PC-9 (cell line): ENCODE results near the gene SULT4A1.

Source experiments
- CTCF ChIP-seq: fragments of 200-600 bp; sonication (generic); conservative IDR thresholded peaks from 2 replicates; pipeline ENCODE4 v1.6.1; 2017; ENCODE audit warnings: mixed run types, antibody characterized with exemption, mild to moderate bottlenecking, moderate library complexity
- EZH2 ChIP-seq: fragments of 200-600 bp; sonication (generic); IDR thresholded peaks from 2 replicates; pipeline ENCODE4 v1.8.0; 2017; ENCODE audit warnings: antibody characterized with exemption, low read depth

GRCh38 chr22:43802897-43803495 lies 59.3 kb downstream of the SULT4A1 start:
- TF ChIP-seq CTCF (no peak), EZH2 (no peak)
